ENCODE results near the gene RND1. TPM values are rescaled to one million over a fixed set of nuclear protein-coding genes. Genes with fewer than 3 reads are reported as not detected.

The RND1 gene
- total RNA-seq, 6 experiments from 2014 or later, result 6.4 to 72.8 (median 17.2) TPM

- peaks cover 0 to 12% (median under 1%) of the 10 kb centered on the region in 4 donors for H3K36me3 ChIP-seq
- no peaks in the 10 kb centered on the region for H3K27me3 ChIP-seq
- 63% methylated on average over 2 of the region's 4 CpGs for WGBS (ENCODE audit: insufficient coverage, low coverage, low lambda C conversion rate, missing lambda C conversion rate)
- intact Hi-C loops (cut with DNase I), result no loop called here
- DNase-seq, result no peak
- no peak for ATAC-seq
- H3K4me3 ChIP-seq, result no peak overlapping the region
- H3K4me1 ChIP-seq, result no peaks in the 10 kb centered on the region
- H3K9me3 ChIP-seq, result no peaks in the 10 kb centered on the region
- TF ChIP-seq POLR2A (IDR thresholded peaks at IDR 0.05), result no peak
- no peak for TF ChIP-seq CTCF (IDR thresholded peaks at IDR 0.05)
- no peak overlapping the region for H3K27ac ChIP-seq
Observed at GRCh38 chr12:48824905-48825304, 40.8 kb downstream of the RND1 start.

- WGBS (ENCODE audit: insufficient coverage, low coverage, low lambda C conversion rate, missing lambda C conversion rate), result 56% methylated on average over 3 of the region's 12 CpGs
- Histone ChIP-seq H3K27ac (no peak overlapping the region), H3K9me3 (no peaks in the 10 kb centered on the region), H3K27me3 (no peaks in the 10 kb centered on the region), H3K4me1 (no peaks in the 10 kb centered on the region), H3K36me3 (peaks cover 0 to 5% (median 0%) of the 10 kb centered on the region in 4 donors), H3K4me3 (no peak overlapping the region)
- intact Hi-C loops (cut with DNase I), result no loop called here
- TF ChIP-seq POLR2A (IDR thresholded peaks at IDR 0.05), result no peak
- no peak for TF ChIP-seq CTCF (IDR thresholded peaks at IDR 0.05)
- DNase-seq, result no peak
- ATAC-seq, result no peak
Observed at GRCh38 chr12:48824112-48824511, 41.6 kb downstream of the RND1 start.

- no peak overlapping the region for H3K27ac ChIP-seq
- no peak overlapping the region for H3K4me3 ChIP-seq
- TF ChIP-seq CTCF (IDR thresholded peaks at IDR 0.05), result no peak
- TF ChIP-seq POLR2A (IDR thresholded peaks at IDR 0.05), result no peak
- ATAC-seq (no peak), DNase-seq (no peak)
- H3K9me3 ChIP-seq, result no peaks in the 10 kb centered on the region
- H3K27me3 ChIP-seq, result no peaks in the 10 kb centered on the region
- peaks cover 0 to 3% (median 0%) of the 10 kb centered on the region in 4 donors for H3K4me1 ChIP-seq
- no peaks in the 10 kb centered on the region for H3K36me3 ChIP-seq
- intact Hi-C loops (cut with DNase I), result no loop called here
- no CpG with 5 or more reads among the region's 11 CpGs for WGBS (ENCODE audit: insufficient coverage, low coverage, low lambda C conversion rate, missing lambda C conversion rate)
Observed at GRCh38 chr12:48823281-48823680, 42.4 kb downstream of the RND1 start.

GRCh38 chr12:48822711-48823110, 43.0 kb downstream of the RND1 start:
- TF ChIP-seq POLR2A (IDR thresholded peaks at IDR 0.05), result no peak
- TF ChIP-seq CTCF (IDR thresholded peaks at IDR 0.05), result no peak
- DNase-seq (no peak), ATAC-seq (no peak)
- no CpG with 5 or more reads among the region's 2 CpGs for WGBS (ENCODE audit: insufficient coverage, low coverage, low lambda C conversion rate, missing lambda C conversion rate)
- Histone ChIP-seq H3K27ac (no peak overlapping the region), H3K4me1 (peaks cover 0 to 6% (median 0%) of the 10 kb centered on the region in 4 donors), H3K27me3 (peaks cover 0 to 4% of the 10 kb centered on the region in 2 donors), H3K36me3 (no peaks in the 10 kb centered on the region), H3K4me3 (no peak overlapping the region), H3K9me3 (no peaks in the 10 kb centered on the region)
- intact Hi-C loops (cut with DNase I), result no loop called here

- TF ChIP-seq POLR2A (IDR thresholded peaks at IDR 0.05) (no peak), CTCF (IDR thresholded peaks at IDR 0.05) (no peak)
- no peak for ATAC-seq
- no peak for DNase-seq
- H3K36me3 ChIP-seq, result no peaks in the 10 kb centered on the region
- H3K4me3 ChIP-seq, result no peak overlapping the region
- H3K27me3 ChIP-seq, result peaks cover 0 to 10% of the 10 kb centered on the region in 2 donors
- WGBS (ENCODE audit: insufficient coverage, low coverage, low lambda C conversion rate, missing lambda C conversion rate), result 66% methylated on average over 4 of the region's 5 CpGs
- intact Hi-C loops (cut with DNase I), result no loop called here
- no peaks in the 10 kb centered on the region for H3K9me3 ChIP-seq
- no peak overlapping the region for H3K27ac ChIP-seq
- peaks cover 0 to 7% (median 0%) of the 10 kb centered on the region in 4 donors for H3K4me1 ChIP-seq
Observed at GRCh38 chr12:48822139-48822538, 43.5 kb downstream of the RND1 start.
